Mucosa of rectum (tissue), 2 donors: ENCODE results near the gene TGIF1.
"Not testable (repeated sequence)": the region's sequence is repeated elsewhere in the genome, so short reads cannot be mapped to it uniquely, and the experiment has no call there.

Experiments
- H3K27ac ChIP-seq, 2 donors: one replicate each; pipeline ENCODE4 v1.7.0; 2013; ENCODE audit warnings: inconsistent platforms in 2 of 2, low read depth in 2 of 2, low read length in 2 of 2
- H3K27me3 ChIP-seq, 2 donors: one replicate each; pipeline ENCODE4 v1.7.0; 2013; ENCODE audit warnings: low read length in 2 of 2; ENCODE audit not compliant: control insufficient read depth in 2 of 2, insufficient read depth in 2 of 2
- H3K36me3 ChIP-seq, 2 donors: one replicate each; pipeline ENCODE4 v1.7.0; 2013; ENCODE audit warnings: low read length in 2 of 2; ENCODE audit not compliant: control insufficient read depth in 2 of 2, insufficient read depth in 2 of 2
- H3K4me1 ChIP-seq, 2 donors: one replicate each; pipeline ENCODE4 v1.7.0; 2013; ENCODE audit warnings: low read length in 2 of 2, mild to moderate bottlenecking in 1 of 2; ENCODE audit not compliant: control insufficient read depth in 2 of 2, insufficient read depth in 2 of 2
- H3K4me3 ChIP-seq, 2 donors: one replicate each; pipeline ENCODE4 v1.7.0; 2013; ENCODE audit warnings: low read length in 2 of 2
- H3K9ac ChIP-seq, 2 donors: one replicate each; pipeline ENCODE4 v1.7.0; 2013; ENCODE audit warnings: low read length in 2 of 2, low read depth in 1 of 2, mild to moderate bottlenecking in 1 of 2
- H3K9me3 ChIP-seq, 2 donors: one replicate each; pipeline ENCODE4 v1.7.0; 2013; ENCODE audit warnings: low read length in 2 of 2; ENCODE audit not compliant: control insufficient read depth in 2 of 2
- donor health status: healthy.
- donor health status: Normal muscosa, but diverticular disease.

Gene TGIF1

GRCh38 chr18:3450012-3450798 is at the start of gene TGIF1:
Gene TGIF1, plus strand, starts transcription at chr18:3450172. Its CDS starts 318 bp downstream, at chr18:3450490.
- Histone ChIP-seq H3K36me3 (no peaks in the 10 kb centered on the region), H3K27ac (peak within 1 kb of the TSS; percentile 93 to 99), H3K4me1 (peaks cover 17 to 29% of the 10 kb centered on the region in 2 donors), H3K4me3 (peak within 1 kb of the TSS; percentile 88 to 96), H3K9me3 (no peaks in the 10 kb centered on the region), H3K9ac (peak within 1 kb of the TSS; percentile 100), H3K27me3 (no peaks in the 10 kb centered on the region)

GRCh38 chr18:3400567-3401296 is 49.2 kb upstream of the TGIF1 start:
- H3K9ac ChIP-seq: no peak overlapping the region
- no peaks in the 10 kb centered on the region for H3K9me3 ChIP-seq
- H3K27ac ChIP-seq: no peak overlapping the region
- H3K4me3 ChIP-seq: peak overlapping the region in 1 of 2 donors; percentile 13
- H3K27me3 ChIP-seq: no peaks in the 10 kb centered on the region
- H3K4me1 ChIP-seq: no peaks in the 10 kb centered on the region
- no peaks in the 10 kb centered on the region for H3K36me3 ChIP-seq

DNA sequence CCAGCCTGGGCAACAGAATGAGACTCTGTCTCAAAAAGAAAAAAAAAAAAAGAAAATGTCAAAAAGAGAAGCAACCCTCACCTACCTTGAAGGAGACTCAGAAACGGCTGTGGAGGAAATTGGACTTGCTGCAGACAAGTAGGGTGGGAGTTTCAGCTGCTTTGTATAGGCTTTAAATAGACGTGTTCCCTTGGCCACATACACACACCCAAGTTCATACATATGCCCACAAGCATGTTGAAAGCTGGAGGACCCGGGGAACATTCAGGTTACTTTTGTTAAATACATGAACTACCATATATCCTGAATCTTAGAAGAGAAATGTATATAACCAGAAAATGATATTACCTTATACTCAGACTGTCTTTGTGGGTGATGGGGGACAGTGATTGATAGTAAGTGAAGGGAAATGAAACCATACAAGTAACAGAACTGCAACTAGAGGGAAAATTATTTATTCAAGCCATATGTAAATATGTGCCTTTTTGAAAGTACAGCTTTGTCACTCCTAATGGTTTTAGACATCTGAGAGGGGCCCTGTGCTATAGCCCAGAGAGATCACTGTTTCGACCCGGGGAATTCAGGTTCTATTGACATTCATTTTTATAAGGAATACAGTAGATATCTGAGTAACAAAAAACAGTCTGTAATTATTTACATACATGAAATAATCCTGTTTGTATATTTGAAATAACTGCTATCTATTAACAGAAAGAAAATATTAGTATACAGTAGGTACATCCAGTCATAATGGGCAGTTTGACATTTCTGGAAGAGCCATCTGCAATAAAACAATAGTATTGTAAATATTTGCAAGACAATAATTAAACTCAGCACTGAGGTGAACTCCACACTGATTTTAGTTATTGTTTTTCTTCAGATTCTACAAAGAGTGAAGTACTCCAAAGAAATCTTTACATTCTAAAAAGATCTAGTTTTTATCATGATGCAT is 48.0 kb upstream of the TGIF1 start:
- Histone ChIP-seq H3K27me3 (no peaks in the 10 kb centered on the region), H3K9ac (no peak overlapping the region), H3K9me3 (no peaks in the 10 kb centered on the region), H3K36me3 (no peaks in the 10 kb centered on the region), H3K4me3 (no peak overlapping the region), H3K4me1 (no peaks in the 10 kb centered on the region), H3K27ac (no peak overlapping the region)

- no peak overlapping the region for H3K4me3 ChIP-seq
- H3K4me1 ChIP-seq: no peaks in the 10 kb centered on the region
- H3K9me3 ChIP-seq: no peaks in the 10 kb centered on the region
- H3K36me3 ChIP-seq: no peaks in the 10 kb centered on the region
- no peak overlapping the region for H3K27ac ChIP-seq
- H3K27me3 ChIP-seq: no peaks in the 10 kb centered on the region
- no peak overlapping the region for H3K9ac ChIP-seq
These were observed 47.0 kb upstream of the TGIF1 start for GRCh38 chr18:3402982-3403451.

DNA sequence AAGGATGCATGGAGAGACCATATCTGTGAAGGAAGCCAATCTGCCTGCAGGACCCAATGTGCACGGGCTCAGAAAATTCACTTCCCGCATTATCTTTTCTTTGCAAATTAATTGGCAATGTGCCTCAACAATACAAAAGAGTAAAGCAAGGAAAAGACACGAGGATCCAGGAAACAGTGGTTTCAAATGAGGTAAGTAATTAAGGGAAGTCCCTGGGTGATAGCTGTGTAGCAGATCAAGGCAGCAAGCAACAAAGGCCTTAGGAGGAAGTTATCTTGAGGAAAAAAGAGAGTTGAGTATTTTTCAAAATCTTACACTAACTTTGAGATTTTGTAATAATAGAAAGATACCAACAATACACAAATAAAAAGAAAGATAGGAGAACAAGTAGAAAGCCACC is 44.3 kb upstream of the TGIF1 start:
- Histone ChIP-seq H3K4me1 (no peaks in the 10 kb centered on the region), H3K4me3 (no peak overlapping the region), H3K36me3 (no peaks in the 10 kb centered on the region), H3K27me3 (no peaks in the 10 kb centered on the region), H3K27ac (no peak overlapping the region), H3K9me3 (no peaks in the 10 kb centered on the region), H3K9ac (no peak overlapping the region)

GRCh38 chr18:3408107-3408506 is 41.9 kb upstream of the TGIF1 start:
- H3K9me3 ChIP-seq: no peaks in the 10 kb centered on the region
- H3K9ac ChIP-seq: no peak overlapping the region
- H3K4me3 ChIP-seq: no peak overlapping the region
- no peaks in the 10 kb centered on the region for H3K4me1 ChIP-seq
- no peaks in the 10 kb centered on the region for H3K36me3 ChIP-seq
- no peaks in the 10 kb centered on the region for H3K27me3 ChIP-seq
- H3K27ac ChIP-seq: no peak overlapping the region

DNA sequence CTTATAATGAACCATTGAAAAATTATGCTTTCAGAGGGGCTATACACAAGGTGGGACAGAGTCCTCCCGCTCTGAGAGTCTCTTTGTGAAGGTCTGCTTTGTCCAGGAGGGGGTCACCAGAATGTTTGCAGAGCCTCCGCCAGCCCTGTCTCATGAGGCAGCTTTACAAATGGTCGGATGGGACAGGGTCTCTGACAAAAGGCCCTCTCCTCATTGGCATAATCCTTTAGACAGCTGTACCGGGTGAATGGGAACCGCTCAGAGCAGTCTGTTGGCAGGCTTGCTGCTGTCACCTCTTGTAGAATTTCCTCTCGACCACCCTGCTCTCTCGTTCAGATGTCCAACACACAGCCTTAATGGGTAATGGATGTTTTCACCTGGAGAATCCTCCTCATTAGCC is 40.2 kb upstream of the TGIF1 start:
- H3K4me1 ChIP-seq: no peaks in the 10 kb centered on the region
- no peaks in the 10 kb centered on the region for H3K36me3 ChIP-seq
- no peak overlapping the region for H3K9ac ChIP-seq
- H3K27me3 ChIP-seq: no peaks in the 10 kb centered on the region
- H3K27ac ChIP-seq: no peak overlapping the region
- no peak overlapping the region for H3K4me3 ChIP-seq
- no peaks in the 10 kb centered on the region for H3K9me3 ChIP-seq

GRCh38 chr18:3410273-3410672 is 39.7 kb upstream of the TGIF1 start:
- H3K4me1 ChIP-seq: no peaks in the 10 kb centered on the region
- H3K27me3 ChIP-seq: no peaks in the 10 kb centered on the region
- H3K9me3 ChIP-seq: no peaks in the 10 kb centered on the region
- no peaks in the 10 kb centered on the region for H3K36me3 ChIP-seq
- no peak overlapping the region for H3K4me3 ChIP-seq
- no peak overlapping the region for H3K9ac ChIP-seq
- no peak overlapping the region for H3K27ac ChIP-seq

GRCh38 chr18:3410876-3411275 is 39.1 kb upstream of the TGIF1 start:
- H3K4me1 ChIP-seq, H3K9ac ChIP-seq, H3K27ac ChIP-seq, H3K9me3 ChIP-seq, H3K36me3 ChIP-seq, H3K4me3 ChIP-seq, H3K27me3 ChIP-seq: not testable (repeated sequence)
